Kidney (tissue), 14 donors: ENCODE data around the gene L1TD1. TPM values are rescaled to one million over a fixed set of nuclear protein-coding genes. Genes with fewer than 3 reads are reported as not detected.

Experiments used
- DNase-seq, 5 donors: peaks; one replicate each; pipeline ENCODE4 v3.0.0-alpha.2; 2013 to 2020
- FAIRE-seq: peaks from 2 replicates; lab custom pipeline; 2012; peaks lifted over from hg19 to GRCh38; lab: Jason Lieb, UNC
- H3K27ac ChIP-seq, 2 donors: one replicate each; pipeline ENCODE4 v1.7.0; 2013; ENCODE audit warnings: low read depth in 2 of 2, low read length in 2 of 2, inconsistent platforms in 1 of 2
- H3K27me3 ChIP-seq: one replicate; pipeline ENCODE4 v1.7.1; 2013; ENCODE audit warnings: low read length, inconsistent platforms; ENCODE audit not compliant: control insufficient read depth, insufficient read depth
- H3K36me3 ChIP-seq, 3 donors: one replicate each; pipeline versions ENCODE4 v1.7.0 to v1.7.1; 2013; ENCODE audit warnings: low read length in 3 of 3, control low read depth in 1 of 3, inconsistent platforms in 1 of 3; ENCODE audit not compliant: insufficient read depth in 3 of 3, control insufficient read depth in 2 of 3
- H3K4me1 ChIP-seq, 3 donors: one replicate each; pipeline versions ENCODE4 v1.7.0 to v1.7.1; 2013; ENCODE audit warnings: low read length in 3 of 3, inconsistent platforms in 1 of 3, low read depth in 1 of 3; ENCODE audit not compliant: control insufficient read depth in 2 of 3, insufficient read depth in 2 of 3
- H3K4me3 ChIP-seq, 3 donors: one replicate each; pipeline versions ENCODE4 v1.7.0 to v1.8.1; 2013; ENCODE audit warnings: low read length in 3 of 3, control low read depth in 1 of 3, inconsistent platforms in 1 of 3
- H3K9ac ChIP-seq, 3 donors: one replicate each; pipeline versions ENCODE4 v1.7.0 to v1.7.1; 2013; ENCODE audit warnings: low read length in 3 of 3, control low read depth in 1 of 3, inconsistent platforms in 1 of 3
- H3K9me3 ChIP-seq, 3 donors: one replicate each; pipeline versions ENCODE4 v1.7.0 to v1.7.1; 2013; ENCODE audit warnings: low read length in 3 of 3, control low read depth in 1 of 3, inconsistent platforms in 1 of 3; ENCODE audit not compliant: control insufficient read depth in 2 of 3, insufficient read depth in 1 of 3
- CTCF ChIP-seq: IDR thresholded peaks from 3 replicates; pipeline ENCODE4 v1.5.1; 2012; ENCODE audit warnings: mild to moderate bottlenecking, moderate library complexity, borderline replicate concordance; ENCODE audit not compliant: insufficient read depth; ENCODE audit errors: extremely low read depth
- intact Hi-C: fragments of 100-400 bp; cut with DNase I; formaldehyde crosslinking; loops from one replicate; pipeline ENCODE4 v1.11.1; 2022
- polyA plus RNA-seq: library from polyadenylated mRNA; stranded (reverse); fragments of 350-450 nt; fragmentation: Illumina TruSeq; extraction: RNeasy Lipid Tissue Mini Kit (QIAGEN cat#74804); gene quantifications from one replicate; pipeline ENCODE4 v1.2.3, GENCODE V29; 2014; ENCODE audit warnings: low read depth, low replicate concordance; ENCODE audit not compliant: insufficient read depth
- total RNA-seq: library from RNA; stranded (reverse); fragmentation: NEBNext Ultra II Directional; extraction: Animal tissue kit (Norgen Biotek cat#: 25700); gene quantifications from one replicate; pipeline ENCODE4 v1.2.1, GENCODE V29; 2021
- donor health status: control.
- donor health status: control.
- donor health status: control.
- donor health status: control.
- donor health status: control.
- donor health status: DM: yes; HTN: yes; CAD: no.
- donor health status: Normal renal cell carcinoma (clear cell type).

L1TD1 gene
- total and polyA plus RNA-seq, 2 donors from 2014 or later: 0.16 TPM; not detected in 1

- peaks cover 4% of the 10 kb centered on the region for H3K27me3 ChIP-seq
- FAIRE-seq: no peak
- H3K27ac ChIP-seq: no peak overlapping the region
- intact Hi-C loops: no loop called here
- no peaks in the 10 kb centered on the region for H3K9me3 ChIP-seq
- H3K36me3 ChIP-seq: no peaks in the 10 kb centered on the region
- H3K4me1 ChIP-seq: no peaks in the 10 kb centered on the region
- no peak for TF ChIP-seq CTCF
- H3K4me3 ChIP-seq: no peak overlapping the region
- H3K9ac ChIP-seq: no peak overlapping the region
- DNase-seq: peak in 1 of 5 donors; percentile 31
Measured at GRCh38 chr1:62198781-62199125, 4.1 kb downstream of the L1TD1 start.

GRCh38 chr1:62207187-62207586 lies 12.5 kb downstream of the L1TD1 start:
- H3K9ac ChIP-seq: no peak overlapping the region
- no peak for DNase-seq
- H3K36me3 ChIP-seq: no peaks in the 10 kb centered on the region
- peaks cover 0 to 2% (median 0%) of the 10 kb centered on the region in 3 donors for H3K9me3 ChIP-seq
- H3K27me3 ChIP-seq: no peaks in the 10 kb centered on the region
- intact Hi-C loops: no loop called here
- no peaks in the 10 kb centered on the region for H3K4me1 ChIP-seq
- TF ChIP-seq CTCF: no peak
- H3K27ac ChIP-seq: no peak overlapping the region
- FAIRE-seq: no peak
- H3K4me3 ChIP-seq: no peak overlapping the region

GRCh38 chr1:62208087-62208486 lies 13.4 kb downstream of the L1TD1 start:
- DNase-seq (no peak), FAIRE-seq (no peak)
- Histone ChIP-seq H3K4me1 (no peaks in the 10 kb centered on the region), H3K9ac (no peak overlapping the region), H3K9me3 (peaks cover 0 to 2% (median 0%) of the 10 kb centered on the region in 3 donors), H3K27ac (no peak overlapping the region), H3K36me3 (no peaks in the 10 kb centered on the region), H3K27me3 (no peaks in the 10 kb centered on the region), H3K4me3 (no peak overlapping the region)
- intact Hi-C loops: no loop called here
- no peak for TF ChIP-seq CTCF

GRCh38 chr1:62208970-62209369 lies 14.3 kb downstream of the L1TD1 start:
- no peak for FAIRE-seq
- H3K4me1 ChIP-seq: no peaks in the 10 kb centered on the region
- peaks cover 0 to 2% (median 0%) of the 10 kb centered on the region in 3 donors for H3K9me3 ChIP-seq
- no peak for DNase-seq
- no peak overlapping the region for H3K9ac ChIP-seq
- H3K27me3 ChIP-seq: no peaks in the 10 kb centered on the region
- no peak for TF ChIP-seq CTCF
- no peak overlapping the region for H3K4me3 ChIP-seq
- H3K27ac ChIP-seq: no peak overlapping the region
- no peaks in the 10 kb centered on the region for H3K36me3 ChIP-seq
- intact Hi-C loops: no loop called here
